Brain pericyte (primary cell): ENCODE data around the gene SLC38A7.
"Not testable (repeated sequence)": the region's sequence is repeated elsewhere in the genome, so short reads cannot be mapped to it uniquely, and the experiment has no call there.

ENCODE experiments used
- DNase-seq: peaks from one replicate; pipeline ENCODE4 v3.0.0-alpha.2; 2012; ENCODE audit warnings: low read depth, low spot score

SLC38A7 gene, protein sequence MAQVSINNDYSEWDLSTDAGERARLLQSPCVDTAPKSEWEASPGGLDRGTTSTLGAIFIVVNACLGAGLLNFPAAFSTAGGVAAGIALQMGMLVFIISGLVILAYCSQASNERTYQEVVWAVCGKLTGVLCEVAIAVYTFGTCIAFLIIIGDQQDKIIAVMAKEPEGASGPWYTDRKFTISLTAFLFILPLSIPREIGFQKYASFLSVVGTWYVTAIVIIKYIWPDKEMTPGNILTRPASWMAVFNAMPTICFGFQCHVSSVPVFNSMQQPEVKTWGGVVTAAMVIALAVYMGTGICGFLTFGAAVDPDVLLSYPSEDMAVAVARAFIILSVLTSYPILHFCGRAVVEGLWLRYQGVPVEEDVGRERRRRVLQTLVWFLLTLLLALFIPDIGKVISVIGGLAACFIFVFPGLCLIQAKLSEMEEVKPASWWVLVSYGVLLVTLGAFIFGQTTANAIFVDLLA

DNA sequence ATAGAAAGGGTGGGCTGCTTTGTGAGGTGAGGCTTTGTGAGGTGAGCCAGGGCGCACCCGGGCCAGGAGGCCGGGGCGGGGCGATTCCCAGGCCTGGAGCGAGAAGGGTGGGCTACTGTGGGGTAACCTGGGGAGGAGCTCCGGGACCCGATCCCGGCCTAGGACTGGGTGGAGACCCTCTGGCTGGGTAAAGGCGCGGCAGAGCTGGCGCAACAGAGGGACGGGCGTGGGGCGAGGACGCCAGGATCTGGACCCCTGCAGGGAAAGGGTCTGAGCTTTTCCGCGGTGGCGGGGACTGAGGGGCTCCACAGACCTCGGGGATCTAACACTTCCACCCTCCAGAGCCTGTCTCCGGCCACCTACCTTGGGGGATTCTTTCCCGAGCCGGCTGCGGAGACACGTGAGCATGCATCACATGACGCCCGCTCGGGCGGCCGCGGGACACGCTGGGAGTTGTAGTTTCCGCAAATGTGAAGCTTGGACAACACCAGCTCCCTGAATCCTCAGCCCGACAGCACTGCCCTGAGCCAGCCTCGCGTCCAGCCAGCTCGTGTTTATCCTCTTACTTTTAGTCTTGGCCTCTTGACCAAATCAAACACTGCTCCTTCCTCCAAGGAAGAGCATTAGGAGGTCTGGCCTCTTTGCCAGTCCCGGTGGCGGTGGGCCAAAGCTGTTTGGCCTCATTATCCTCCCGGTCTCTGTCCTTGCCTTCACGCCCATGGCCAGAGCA, at the start of gene SLC38A7:
Gene SLC38A7, minus strand, starts transcription at position 417 of the 730 bp plus-strand sequence. CDS start 4,644 bp downstream, outside the sequence.
- peak; percentile 31 for DNase-seq

DNA sequence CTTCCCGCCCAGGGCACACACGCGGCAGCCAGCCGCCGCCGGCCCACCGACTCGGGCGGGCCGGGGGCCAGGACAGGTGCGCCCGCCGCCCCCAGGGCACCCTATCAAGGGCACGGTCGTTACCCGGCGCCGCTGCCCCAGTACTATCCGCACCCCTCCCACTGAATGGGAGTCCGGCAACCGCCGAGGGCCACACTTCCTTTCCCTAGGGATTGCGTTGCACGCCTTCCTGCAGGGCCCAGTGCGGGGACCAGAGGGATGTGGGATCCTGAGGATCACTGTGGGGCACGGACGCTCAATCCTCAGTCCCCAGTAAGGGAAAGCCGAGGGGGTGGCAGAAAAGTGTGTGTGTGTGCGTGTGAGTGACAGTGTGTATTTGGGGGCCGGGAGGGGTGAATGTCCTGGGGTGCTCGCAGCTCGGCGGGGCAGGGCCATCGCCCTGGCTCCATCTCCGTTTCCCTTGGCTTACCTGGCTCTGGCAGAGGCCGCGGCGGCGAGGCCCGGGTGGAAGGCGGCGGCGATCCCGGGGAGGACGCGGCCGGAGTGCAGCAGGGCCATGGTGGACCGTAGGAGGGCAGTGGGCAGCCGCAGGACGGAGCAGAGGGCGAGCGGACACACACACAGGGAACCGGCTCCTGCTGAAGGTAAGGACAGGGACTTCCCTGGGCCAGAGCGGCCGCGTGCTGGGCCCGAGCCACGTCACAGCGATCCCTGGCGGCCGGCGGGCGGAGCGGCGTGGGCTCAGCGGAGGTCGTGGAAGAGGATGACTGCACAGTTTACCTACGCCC, 49.3 kb upstream of the SLC38A7 start, which contains the start of gene GOT2:
Gene GOT2, minus strand, starts transcription at position 646 of the 788 bp plus-strand sequence. Its CDS starts 88 bp downstream, at position 558.
- DNase-seq, result peak; percentile 61

DNA sequence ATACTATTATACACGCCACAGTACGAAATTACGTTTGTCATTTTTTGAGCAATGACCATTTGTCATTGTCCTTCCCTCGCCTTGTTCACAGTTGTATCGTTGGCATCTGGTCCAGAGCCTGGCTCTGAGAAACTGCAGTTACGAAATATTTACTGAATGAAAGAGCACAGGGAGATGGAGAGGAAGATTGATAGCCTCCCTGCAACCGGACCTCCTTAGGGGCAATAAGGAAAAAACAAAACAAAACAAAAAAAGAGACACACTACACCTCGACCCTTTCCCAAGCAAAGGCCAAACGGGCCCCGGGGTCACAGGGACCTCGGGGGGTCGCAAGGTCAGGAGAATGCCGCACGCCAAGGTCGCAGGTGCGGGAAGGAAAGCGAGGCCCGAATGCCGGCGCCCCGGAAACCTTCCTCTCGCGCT, 48.7 kb upstream of the SLC38A7 start:
- no peak for DNase-seq

DNA sequence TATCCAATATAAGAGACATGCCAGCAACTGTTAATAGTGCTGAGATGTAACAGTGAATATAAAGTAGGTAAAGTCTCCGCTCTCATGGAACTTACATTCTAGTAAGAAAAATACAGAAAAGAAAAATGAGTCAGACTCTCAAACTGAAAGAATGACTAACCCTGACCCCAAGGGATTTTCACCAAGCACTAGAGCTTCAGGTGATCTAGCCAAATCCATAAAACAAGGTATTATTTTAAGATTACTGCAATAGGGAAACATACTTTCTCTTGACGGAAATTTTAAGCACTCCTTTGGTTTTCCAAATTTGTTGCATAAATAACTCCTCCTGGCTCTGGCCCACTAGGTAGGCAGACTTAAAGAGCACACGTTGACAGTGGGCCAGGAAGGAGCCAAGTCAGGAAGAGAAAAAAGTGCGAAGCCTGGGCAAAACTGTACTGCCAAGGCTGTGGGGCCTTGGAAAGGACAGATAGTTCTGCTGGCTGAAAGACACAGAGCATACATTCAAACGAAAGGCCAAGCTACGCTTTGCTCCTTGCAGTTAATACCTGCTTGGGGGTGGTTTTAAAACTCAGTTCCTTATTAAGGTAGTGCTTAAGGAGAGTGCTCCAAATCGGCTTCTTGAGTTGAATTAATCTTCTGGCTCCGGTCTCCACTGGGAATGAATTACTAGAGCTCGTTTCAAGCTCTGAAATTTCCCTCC, 48.1 kb upstream of the SLC38A7 start:
- DNase-seq, result no peak

DNA sequence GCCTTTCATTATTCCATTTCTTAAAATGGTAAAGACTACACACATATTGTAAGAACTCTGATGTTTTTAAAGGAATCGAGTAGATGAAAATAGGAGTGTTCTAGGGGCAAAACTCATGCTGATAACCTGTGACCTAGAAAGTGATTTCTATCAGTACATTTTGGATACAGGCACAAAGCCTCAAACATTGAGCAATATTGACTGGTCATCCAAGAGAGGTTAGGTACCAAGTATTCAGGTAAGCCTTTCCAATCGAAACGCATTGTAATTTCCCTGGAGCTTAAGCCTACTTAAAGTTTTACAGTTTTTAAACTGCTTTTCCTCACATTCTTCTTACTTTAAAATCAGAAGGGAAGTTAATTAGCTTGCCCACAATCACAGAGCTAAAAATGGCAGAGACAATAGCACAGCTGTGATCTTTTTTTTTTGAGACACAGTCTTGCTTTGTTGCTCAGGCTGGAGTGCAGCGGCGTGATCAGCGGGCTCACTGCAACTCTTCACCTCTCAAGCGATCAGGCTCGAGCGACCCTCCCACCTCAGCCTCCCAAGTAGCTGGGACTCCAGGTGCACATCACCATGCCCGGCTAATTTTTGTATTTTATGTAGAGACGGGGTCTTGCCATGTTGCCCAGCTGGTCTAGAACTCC, 46.3 kb upstream of the SLC38A7 start:
- DNase-seq, result no peak

DNA sequence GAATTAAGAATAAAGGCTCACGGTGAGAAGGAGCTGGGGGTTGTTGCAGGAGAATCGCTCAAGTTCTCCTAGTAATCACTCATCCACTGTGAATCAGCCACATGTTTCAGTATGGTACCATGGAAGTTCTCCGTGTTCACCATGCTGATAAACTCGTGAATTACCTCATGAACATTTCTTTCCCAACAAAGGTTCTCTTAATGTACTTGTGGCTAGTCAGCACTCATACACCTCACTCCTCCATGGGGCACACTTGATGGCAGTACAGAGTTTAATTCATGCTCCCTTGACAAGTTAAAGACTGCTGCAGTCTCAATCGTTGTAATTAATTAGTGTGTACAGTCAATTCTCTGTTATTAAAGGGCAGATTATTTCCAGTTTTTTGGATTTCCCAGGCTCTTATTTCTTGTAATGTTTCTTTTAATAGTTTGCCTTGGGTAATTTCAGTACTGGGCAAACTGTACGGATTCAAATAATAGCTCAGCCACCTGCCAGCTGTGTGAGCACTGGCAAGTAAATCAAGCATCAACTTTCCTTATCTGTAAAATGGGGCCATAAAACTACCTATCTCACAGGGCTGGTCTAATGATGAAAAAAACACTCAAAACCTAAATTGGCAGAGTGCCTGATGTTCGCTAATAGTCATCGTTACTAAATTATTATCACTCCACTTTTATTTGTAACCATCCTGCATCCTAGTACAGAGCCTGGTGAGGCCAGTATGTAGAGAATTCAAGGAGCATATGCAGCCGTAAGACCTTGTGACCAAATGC, 43.4 kb upstream of the SLC38A7 start:
- no peak for DNase-seq

DNA sequence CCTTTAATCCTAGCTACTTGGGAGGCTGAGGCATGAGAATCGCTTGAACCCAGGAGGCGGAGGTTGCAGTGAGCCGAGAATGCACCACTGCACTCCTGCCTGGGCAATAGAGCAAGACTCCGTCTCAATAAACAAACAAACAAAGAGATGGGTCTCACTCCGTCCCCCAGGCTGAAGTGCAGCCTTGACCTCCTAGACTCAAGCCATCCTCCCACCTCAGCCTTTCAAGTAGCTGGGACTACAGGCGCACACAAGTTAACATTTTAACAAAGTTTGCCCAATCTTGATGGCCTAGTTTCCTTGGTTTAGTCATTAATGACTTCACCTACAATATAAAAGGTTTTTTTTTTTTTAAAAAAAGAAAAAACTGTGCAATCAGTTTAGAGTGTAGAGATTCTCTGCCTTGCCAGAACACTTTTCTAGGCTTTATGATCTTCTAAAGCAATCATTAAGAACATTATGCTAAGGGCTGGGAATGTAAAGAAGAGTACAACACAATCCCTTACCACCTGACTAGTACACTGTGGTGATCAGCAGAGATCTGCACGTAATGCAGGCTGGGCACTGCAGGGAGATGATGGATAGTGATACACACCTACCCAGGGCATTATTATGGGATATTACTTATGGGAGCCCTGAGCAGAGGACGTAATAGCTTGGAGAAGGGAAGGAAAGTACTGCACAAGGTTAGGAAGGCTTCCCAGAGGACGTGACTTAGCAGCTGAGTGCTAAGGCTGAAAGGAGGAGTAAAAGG, 42.6 kb upstream of the SLC38A7 start:
- no peak for DNase-seq

DNA sequence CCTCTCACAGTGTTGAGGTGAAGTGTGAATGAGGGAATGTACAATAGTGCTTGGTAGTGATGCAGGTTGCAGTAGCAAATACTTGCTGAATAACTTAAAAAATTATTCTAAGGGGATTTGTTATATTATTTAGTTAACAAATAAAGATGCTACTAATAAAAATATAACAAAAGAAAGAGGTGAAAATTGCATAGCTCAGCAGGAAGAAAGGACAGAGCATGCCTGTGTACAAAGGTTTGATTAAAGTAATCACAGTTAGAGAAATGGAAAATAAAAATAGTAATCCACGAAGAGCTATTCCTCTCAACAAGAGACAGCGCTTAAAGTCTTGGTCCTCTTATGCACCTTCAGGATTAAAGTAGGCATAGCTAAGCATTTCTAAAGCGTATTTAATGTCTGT, 38.5 kb upstream of the SLC38A7 start:
- no peak for DNase-seq

DNA sequence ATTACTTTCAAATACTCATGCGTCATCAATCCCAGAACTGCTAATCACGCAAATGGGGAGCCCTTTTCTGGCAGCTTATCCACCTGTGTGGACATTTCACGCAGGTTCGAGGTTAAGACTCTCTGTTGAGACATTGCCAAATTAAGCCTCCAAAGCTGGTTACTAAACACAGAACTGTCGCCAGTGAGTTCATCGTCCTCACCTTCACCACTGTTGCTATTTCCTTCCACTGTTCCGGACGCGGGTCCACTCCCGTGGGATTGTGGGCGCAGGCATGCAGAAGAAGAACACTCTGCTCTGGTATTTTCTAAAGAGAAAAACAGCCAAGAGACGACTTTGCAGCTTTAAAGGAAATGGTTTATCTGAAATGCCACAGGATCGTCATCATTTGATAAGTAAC, 33.4 kb upstream of the SLC38A7 start:
- no peak for DNase-seq

DNA sequence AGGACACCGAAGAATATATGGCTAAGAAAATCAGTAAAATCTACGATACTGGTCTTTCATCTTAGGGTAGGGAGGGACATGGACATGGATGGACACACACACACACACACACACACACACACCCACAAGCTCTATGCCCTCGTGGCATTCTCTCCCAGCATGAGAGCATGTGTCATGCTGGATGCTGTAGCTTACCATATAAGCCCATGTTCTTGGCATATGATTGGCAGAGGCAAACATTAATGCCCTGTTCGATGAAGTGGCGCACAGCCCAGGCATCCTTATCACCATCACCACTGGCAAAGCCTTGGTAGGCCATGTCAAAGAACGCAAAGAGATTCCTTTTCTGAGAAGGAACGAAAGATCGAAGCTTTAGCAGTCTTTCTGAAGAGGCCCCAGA, 31.9 kb upstream of the SLC38A7 start:
- DNase-seq, result no peak

DNA sequence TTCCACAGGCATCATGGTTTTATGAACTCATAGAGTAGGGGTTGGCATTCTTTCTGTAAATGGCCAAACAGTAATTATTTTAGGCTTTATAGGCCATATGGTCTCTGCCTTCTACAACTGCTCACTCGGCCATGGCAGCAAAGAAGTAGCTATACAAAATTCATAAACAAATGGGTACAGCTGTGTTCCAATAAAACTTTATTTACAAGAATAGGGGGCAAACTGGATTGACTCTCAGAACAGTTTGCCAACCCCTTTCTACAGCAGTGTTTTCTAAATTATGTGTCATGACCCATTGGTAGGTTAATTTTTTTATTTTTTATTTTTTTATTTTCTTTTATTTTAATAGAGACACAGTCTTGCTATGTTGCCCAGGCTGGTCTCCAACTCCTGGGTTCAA, 29.2 kb upstream of the SLC38A7 start:
- no peak for DNase-seq

DNA sequence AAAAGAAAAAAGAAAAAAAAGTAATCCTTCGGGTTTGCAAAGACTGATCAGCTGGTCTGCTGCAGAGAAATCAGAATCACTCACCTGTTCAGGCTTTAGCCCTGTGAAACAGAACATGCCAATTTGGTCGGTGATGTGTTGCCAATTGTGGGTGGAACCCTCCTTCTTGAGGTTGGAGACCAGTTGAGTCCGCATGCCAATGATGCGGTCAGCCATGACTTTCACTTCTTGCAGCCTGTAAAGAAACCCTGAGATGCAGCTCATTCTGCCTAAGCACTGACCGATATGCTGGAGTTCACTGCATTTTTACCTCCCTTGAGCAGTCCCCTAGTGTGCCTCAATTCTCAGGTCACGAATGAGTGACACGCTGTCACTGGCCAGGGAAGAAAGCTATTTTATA, 24.8 kb upstream of the SLC38A7 start:
- DNase-seq, result no peak

DNA sequence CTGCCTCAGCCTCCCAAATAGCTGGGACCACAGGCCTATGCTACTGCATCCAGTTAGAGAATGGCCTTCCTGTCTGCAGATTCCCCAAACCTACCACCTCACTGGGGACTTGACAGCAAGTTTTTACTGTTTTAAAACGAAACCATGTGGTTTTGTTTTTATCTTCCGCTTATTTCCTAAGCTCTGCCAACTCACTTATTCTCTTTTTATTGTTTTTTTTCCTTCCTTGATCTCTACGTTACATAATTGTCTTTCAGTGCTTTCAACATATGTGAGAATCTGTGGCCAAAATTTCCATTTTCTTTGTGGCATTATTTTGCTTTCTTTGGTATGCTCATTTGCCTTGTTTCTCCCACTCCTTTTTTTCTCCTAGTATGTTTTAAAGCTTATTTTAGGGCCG, 14.6 kb upstream of the SLC38A7 start:
- DNase-seq, result no peak

DNA sequence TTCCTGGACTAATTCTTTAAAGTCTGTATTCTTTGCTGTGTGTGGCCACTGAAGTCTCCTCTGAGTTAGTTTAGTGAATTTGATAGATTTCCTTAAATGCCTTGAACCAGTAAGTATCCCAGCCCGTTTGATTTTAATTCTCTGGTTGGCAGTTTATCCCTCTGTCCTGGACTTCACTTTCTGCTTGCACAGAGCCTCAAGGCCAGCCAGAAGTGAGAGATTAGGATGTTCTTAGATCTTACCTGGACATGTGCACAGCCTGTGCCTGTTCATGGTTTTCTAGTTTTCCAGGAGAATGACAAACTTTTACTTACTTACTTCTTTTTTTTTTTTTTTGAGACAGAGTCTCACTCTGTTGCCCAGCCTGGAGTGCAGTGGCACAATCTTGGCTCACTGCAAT, 10.8 kb upstream of the SLC38A7 start:
- no peak for DNase-seq

DNA sequence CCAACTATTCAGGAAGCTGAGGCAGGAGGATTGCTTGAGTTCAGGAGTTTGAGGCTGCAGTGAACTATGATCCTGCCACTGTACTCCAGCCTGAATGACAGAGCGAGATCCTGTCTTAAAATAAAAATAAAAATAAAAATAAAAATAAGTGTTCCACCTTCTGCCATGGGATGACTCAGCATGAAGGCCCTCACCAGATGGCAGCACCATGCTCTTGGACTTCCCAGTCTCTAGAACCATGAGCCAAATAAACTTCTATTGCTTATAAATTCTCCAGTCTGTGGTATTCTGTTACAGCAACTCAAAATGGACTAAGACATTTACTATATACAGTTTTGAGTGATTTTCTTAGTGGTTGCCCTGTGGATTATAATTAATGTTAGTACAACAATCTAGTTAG, 7.9 kb upstream of the SLC38A7 start:
- DNase-seq, result no peak

DNA sequence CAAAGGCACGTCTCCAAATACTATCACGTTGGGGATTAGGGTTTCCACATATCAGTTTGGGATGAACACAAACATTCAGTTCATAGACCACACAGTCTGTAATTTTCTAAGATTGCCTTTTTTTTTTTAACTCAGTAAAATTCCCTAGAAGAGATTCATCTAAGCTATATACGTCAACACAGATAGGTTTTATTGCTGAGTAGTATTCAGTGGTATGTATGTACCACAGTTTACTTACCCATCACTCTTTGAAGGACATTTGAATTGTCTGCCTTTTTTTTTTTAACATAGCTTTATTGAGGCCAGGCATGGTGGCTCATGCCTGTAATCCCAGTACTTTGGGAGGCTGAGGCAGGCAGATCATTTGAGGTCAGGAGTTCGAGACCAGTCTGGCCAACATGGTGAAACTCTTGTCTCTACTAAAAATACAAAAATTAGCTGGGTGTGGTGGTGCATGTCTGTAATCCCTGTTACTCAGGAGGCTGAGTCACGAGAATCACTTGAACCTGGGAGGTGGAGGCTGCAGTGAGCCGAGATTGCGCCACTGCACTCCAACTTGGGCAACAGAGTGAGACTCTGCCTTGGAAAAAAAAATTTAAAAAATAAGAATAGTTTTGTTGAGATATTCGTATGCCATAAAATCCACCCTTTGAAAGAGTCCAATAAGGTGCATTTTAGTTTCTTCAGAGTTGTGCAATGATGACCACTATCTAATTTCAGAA, 2.6 kb upstream of the SLC38A7 start:
- DNase-seq, result not testable (repeated sequence)

DNA sequence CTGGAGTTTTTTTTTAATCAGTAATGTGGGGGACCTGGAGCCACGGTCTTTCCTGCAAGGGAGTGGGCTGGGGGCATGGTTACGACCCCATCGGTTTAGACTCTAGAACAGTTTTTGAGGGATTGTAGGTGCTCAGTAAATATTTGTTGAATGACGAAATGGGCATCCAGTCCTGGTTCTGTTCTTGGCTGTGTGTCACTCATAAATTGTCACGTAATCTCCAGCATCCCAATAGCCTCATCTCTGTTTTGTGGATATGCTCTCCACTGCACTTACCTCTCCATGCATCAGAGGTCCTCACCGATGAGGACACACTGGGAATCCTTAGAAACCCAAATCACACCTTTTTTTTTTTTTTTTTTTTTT, 497 bp upstream of the SLC38A7 start:
- DNase-seq, result no peak

DNA sequence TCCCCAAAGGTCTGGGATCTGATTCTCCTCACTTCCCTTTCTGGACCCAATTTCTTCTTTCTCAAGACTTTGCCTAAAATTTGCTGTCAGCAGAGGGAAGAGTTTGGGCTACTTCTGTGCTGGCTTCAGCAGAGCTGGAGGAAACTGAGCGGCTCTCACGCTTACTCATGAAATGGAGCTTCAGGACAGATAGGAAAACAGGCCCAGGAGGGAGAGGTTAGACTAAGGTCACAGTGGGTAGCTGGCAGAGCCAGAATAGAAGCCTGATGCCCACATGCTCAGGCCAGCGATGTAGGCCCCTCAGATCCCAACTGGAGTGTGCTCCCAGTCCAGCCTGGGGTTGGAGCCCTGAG, 593 bp downstream of the SLC38A7 start:
- no peak for DNase-seq

DNA sequence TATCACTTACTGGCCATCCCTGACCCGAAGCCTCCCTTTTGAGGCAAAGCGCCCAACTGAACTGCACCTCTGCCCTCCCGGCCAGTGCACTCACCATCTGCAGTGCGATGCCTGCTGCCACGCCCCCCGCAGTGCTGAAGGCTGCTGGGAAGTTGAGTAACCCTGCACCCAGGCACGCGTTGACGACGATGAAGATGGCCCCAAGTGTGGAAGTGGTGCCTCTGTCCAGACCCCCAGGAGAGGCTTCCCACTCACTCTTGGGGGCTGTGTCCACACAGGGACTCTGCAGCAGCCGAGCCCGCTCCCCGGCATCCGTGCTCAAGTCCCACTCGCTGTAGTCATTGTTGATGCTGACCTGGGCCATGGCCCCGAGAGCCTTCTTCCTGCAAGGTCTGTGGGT, 4.8 kb downstream of the SLC38A7 start:
- no peak for DNase-seq
